CD4-positive, alpha-beta T cell treated with Interferon gamma for 1 hour (primary cell): Measurements from ENCODE around the gene SRRM1.
A peak's percentile ranks its signal among the peaks of the same experiment; 100 is the strongest.
"Not testable (repeated sequence)": the region's sequence is repeated elsewhere in the genome, so short reads cannot be mapped to it uniquely, and the experiment has no call there.

Experiments used
- DNase-seq: peaks from one replicate; pipeline ENCODE4 v3.0.0-alpha.2; 2020

SRRM1 gene

GRCh38 chr1:24643363-24644099, 429 bp downstream of the SRRM1 start:
- DNase-seq, result no peak

DNA sequence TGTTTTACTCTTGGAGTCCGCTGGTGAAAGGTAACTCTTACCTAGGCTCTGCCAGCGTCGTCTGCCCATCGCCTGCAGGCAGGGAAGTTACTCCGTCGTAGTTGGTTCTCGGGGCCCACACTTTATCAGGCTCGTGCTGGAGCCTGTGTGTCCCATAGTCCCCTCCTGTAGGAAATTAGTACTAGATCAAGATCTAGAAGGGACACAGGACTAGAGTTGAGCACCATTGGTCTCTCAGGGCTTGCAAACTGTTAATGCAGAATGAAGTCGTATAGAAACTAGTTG, 940 bp downstream of the SRRM1 start:
- DNase-seq, result no peak

DNA sequence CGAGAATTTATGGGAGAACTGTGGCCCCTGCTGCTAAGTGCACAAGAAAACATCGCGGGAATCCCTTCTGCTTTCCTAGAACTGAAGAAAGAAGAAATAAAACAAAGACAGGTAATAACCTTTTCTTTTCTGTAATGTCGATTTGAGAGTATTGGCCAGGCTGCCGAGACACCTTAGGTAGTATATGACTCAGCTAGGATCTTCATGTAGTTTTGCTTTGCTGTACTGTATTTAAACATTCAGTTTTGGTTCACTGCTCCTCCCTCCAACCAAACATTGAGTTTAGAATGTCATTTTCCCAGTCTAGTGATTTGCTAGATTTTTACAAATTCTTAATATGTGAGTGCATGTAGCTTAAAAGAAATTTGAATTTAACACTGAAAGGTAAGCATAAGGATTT, 5.8 kb downstream of the SRRM1 start:
- DNase-seq, result no peak

DNA sequence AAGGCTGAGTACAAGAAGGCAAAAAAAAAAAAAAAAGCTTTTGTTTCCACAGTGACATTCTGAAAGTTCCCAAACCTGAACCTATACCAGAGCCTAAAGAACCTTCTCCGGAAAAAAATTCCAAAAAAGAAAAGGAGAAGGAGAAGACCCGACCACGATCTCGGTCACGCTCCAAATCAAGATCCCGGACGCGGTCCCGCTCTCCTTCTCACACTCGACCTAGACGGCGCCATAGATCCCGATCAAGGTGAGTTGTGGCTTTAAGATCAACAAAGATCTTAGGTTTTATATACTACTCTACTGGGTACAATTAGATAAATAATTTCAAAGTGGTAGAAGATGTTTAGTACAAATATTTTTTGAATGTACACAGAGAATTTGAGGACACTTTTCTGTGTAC, 9.3 kb downstream of the SRRM1 start:
- DNase-seq, result no peak

DNA sequence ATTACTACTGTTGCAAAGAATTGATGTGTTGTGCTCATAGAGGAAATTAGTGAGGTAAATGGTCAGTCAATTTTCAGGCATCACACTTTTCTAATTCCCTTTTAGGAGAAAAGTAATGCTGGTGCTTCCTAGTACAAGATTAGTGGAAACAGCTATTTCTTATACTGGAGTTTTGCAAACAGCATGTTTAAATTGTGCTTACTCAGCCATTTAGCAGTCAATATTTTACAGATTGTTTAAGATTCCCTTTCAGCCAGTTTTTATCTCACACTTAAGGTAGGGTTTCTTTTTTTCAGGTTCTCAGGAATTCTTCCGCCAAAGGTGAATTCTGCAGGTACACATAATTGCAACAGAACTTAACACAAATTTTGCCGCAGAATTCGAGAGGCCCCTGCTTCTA, 10.9 kb downstream of the SRRM1 start:
- DNase-seq, result no peak

GRCh38 chr1:24656046-24656445, 12.9 kb downstream of the SRRM1 start:
- no peak for DNase-seq

DNA sequence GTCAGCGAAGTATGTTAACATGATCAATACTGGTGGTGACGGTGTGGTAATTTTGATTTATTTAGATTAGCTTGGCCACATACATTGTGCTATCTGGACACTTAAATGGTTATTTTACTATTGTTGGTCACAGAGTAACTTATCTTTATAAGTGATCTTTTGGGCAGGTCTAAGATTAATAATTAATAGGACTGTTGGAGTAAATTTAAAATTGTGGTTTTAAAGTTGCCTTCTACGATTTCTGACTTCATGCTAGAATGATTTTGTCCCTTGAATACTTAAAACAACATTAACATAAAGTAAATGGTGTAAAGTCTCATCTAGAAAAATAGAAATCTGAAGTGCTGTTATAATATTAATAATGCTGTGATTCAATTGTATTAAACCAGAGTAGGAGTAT, 14.7 kb downstream of the SRRM1 start:
- DNase-seq, result no peak

DNA sequence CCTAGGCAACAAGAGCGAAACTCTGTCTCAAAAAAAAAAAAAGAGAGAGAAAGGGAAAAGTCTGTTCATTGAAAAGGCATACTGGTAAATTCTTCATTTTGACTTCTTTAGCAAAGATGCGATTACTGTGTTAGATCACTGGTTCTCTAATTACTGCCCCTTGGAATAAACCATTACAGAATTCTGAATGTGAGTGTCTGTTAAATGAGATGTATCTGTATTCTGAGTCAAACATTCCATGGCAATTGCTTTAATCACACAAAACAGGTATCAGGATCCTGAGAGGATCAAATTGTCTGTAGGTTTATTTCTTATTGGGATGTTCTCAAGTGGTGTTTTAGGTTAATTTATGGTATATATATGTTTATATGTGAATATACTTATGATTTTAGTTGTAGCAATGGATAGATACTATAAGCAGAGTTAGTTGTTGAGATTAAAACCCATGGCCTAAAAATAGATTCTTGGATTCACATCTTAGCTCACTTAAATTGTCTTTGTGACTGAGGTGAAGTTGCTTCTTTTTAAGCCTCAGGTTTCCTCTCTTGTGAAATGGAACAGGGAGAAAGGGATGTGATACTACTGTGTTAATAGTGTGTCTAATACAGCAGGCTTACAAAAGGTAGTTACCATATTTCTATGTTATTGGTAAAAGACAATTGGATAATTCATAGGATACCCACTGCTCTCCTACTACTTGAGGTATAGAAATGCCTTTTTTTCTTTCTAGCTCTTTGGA, 16.2 kb downstream of the SRRM1 start:
- no peak for DNase-seq

DNA sequence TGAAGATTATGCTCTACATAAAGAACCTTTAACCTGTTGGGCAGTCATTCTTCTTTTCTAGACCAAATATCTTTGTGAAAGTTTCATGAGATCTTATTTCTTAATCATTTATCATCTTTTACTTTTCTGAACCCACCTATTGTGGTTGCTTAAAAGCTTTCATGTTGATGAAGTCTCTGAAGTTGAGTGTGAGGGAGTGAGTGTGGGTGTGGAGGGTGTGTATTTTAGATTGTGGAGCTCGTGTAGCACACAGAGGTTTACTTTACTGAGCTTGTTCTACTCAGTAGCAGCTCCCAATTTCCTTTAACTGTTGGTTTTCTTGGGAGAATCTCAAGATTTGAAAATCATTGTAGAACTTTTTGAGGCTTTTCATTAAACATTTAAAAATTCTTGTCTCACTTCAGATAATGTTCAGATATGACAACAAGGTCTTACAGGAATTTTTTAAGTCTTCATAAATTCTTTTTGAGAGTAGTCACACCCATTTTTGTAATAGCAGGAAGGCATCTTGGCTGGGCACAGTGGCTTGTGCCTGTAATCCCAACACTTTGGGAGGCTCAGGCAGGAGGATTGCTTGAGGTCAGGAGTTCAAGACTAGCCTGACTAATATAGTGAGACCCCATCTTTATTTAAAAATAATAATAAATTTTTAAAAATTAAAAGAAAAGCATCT, 17.0 kb downstream of the SRRM1 start:
- DNase-seq, result no peak

DNA sequence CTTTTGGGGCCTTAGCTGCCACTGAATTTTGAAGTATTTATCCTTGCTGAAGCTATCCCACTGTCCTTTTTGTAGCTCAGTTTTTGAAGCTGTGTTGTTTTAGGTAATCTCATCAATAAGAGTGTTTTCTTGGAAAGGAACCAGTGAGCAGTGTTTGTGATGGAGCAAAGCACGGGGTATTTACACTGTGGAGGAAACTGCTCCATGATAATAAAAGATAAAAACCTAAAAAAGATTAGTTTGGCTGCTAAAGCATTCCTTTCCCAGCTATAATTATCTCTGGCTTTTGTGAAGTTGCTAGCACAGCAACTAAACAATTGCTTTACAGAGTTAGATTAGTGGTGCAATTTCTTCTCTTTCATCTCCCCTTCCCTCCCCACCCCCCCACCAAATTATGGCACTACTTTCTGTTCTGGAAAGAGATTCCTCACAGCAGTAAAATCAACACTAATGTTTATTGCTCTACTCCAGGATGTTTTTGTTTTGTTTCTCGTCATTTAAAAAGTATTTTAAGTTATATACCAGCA, 21.5 kb downstream of the SRRM1 start:
- DNase-seq, result no peak

- no peak for DNase-seq
Measured at GRCh38 chr1:24666794-24667193, 23.7 kb downstream of the SRRM1 start.

DNA sequence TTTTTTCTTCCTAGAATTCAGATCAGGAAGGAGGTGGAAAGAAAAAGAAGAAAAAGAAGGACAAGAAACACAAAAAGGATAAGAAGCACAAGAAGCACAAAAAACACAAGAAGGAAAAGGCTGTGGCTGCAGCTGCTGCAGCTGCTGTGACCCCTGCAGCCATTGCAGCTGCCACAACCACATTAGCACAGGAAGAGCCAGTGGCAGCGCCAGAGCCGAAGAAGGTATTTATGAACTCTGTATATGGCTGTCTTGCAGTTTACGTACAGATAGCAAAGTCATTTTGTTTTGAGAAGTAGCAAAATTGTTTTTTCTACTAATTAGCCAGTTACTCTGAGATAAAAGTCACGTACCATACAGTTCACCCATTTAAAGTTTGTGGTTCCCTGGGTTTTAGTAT, 28.3 kb downstream of the SRRM1 start:
- DNase-seq, result not testable (repeated sequence)

DNA sequence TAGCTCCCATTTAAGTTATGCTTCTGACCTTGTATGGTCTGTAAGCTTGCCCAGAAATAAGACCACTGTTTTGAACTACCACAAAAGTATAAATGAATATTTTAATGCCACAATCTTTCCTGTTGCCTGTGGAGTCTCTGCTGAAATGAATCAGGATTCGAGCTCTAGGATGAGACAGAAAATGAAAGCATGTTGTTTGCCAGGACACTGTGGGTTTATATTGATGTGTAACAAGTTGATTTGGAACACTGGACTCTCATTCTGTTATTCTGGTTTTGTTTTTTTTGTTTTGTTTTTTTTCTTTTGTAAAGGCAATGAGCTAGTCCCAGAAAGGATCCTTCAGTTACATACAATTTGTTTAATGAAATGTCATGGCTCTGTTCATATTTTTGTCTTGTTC, 29.6 kb downstream of the SRRM1 start:
- DNase-seq, result not testable (repeated sequence)

DNA sequence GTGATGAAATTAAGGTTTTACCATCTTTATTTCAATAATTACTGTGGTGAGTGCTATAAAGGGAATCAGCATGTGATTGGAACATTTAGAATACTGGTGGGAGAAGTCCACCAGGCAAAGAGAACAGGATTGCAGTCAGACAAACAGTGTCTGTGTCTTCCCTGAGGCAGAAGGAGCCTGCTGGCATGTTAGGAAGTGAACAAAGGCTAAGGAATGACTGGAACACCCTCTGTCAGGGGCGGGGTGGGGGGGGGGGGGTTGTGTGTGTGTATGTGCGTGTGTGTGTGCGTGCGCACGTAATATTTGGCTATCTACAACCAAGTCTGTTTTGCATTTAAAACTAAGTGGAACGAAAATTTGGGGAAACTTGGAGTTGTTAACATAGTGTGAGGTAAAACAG, 30.2 kb downstream of the SRRM1 start:
- DNase-seq, result no peak

DNA sequence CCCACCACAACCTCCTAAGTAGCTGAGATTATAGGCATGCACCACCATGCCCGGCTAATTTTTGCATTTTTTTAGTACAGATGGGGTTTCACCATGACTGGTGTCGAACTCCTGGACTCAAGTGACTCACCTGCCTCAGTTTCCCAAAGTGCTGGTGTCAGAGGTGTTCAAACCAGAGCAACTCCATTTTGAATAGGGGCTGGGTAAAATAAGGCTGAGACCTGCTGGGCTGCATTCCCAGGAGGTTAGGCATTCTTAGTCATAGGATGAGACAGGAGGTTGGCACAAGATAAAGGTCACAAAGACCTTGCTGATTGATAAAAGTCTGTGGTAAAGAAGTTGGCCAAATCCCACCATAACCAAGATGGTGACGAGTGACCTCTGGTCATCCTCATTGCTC, 35.3 kb downstream of the SRRM1 start:
- DNase-seq, result not testable (repeated sequence)

- no peak for DNase-seq
Measured at GRCh38 chr1:24679725-24680124, 36.6 kb downstream of the SRRM1 start.

DNA sequence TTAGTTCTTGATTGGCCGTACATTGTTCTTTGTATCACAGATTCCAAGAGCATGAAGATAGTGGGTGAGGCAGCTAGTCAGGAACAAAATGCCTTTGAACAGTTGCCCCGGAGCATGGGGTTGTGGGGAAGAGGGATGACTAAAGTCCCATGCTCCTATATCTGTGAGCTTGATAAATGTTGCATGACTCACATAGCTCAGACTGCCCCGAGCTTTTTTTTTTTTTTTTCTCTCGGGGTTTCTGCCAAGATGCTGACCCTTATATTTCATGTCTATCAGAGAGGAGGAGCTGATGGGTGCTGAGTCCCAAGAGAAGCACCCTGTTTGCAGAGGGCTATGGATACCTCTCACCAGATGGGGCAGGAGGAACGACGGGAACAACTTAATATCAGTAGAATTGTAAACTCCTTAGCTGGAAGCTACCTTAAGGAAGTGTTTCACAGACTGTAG, 40.6 kb downstream of the SRRM1 start:
- no peak for DNase-seq

- DNase-seq, result no peak
Measured at GRCh38 chr1:24688033-24688432, 44.9 kb downstream of the SRRM1 start.

GRCh38 chr1:24688621-24689195, 45.6 kb downstream of the SRRM1 start:
- DNase-seq, result peak; percentile 63

GRCh38 chr1:24691051-24691450, 47.9 kb downstream of the SRRM1 start:
- DNase-seq, result no peak

DNA sequence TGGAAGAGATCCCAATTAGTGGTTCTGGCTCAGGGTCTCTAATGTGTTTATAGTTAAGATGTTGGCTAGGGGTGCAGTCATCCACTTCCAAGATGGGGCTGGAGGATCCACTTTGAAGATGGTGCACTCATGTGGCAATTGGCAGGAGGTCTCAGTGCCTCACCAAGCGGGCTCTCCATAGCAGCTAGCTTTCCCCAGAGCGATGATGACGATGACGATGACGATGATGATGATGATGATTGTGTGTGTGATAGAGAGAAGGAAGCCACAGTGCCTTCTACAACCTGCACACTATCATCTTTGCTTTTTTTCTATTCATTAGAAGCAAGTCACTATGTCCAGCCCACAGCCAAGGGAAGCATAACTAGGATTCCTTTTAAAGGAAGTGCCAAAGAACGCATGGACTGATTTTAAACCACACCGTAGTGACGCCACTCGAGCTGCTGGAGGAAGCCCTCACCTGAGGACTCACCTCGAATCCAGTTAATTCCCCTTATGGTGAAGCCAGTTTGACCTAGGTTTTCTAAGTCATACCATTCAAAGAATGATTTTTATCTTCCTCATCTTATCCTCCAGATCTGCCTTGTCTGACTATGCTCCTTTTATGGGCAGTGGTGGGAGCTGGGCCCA, 49.4 kb downstream of the SRRM1 start:
- no peak for DNase-seq

GRCh38 chr1:24693827-24694379, 50.8 kb downstream of the SRRM1 start:
- DNase-seq, result no peak

- no peak for DNase-seq
Measured at GRCh38 chr1:24694380-24694843, 51.3 kb downstream of the SRRM1 start.
